ENCODE data around the gene FXYD6.
A peak's percentile ranks its signal among the peaks of the same experiment; 100 is the strongest.

FXYD6 gene

DNA sequence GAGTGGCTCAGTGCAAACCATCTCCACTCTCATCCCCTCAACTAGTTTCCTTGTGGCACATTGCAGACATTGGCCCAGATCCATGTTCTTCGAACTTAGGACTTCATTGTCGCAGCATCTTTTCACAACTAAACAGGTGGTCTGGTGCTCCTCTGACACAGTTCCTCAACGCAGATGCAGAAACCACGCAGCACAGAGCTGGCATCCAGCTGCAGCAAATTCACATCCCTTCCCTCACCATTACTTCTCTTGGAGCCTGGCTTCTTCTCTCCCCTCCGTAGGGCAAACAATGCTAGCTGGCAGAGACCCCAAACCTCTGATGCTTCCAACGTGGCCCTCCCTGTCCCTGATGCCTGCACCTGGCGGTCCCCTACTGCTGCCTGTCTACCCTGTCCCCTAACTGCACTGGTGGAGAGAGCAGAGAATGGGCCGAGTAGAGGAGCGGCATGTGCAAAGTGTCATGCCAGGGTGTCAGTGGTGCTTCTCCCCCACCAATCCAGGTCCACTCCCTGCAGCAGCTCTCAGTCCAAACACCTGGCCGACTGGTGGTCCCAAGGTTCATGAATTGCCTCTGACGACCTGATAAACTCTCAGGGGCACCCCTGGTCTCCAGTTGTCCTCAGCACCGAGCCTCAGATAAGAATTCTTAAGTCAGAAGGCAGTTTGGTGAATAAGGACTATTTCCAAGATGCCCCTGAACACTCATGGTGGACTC, 34.6 kb upstream of the FXYD6 start:
- peaks cover 0 to 16% (median 2%) of the 10 kb centered on the region in 5 donors for H3K27me3 ChIP-seq (ENCODE audit: control insufficient read depth in 5 of 5, insufficient read depth in 4 of 5, low read length in 5 of 5)
- peaks cover 0 to 23% (median 0%) of the 10 kb centered on the region in 5 donors for H3K4me1 ChIP-seq (ENCODE audit: control insufficient read depth in 5 of 5, insufficient read depth in 5 of 5, low read length in 5 of 5)
- no peak overlapping the region for H3K9ac ChIP-seq (ENCODE audit: low read length in 5 of 5)
- H3K36me3 ChIP-seq (ENCODE audit: control insufficient read depth in 5 of 5, insufficient read depth in 5 of 5, low read length in 5 of 5), result no peaks in the 10 kb centered on the region
- no peak overlapping the region for H3K4me3 ChIP-seq (ENCODE audit: low read depth in 1 of 5, low read length in 5 of 5)
- H3K9me3 ChIP-seq (ENCODE audit: control insufficient read depth in 5 of 5, low read length in 5 of 5), result no peaks in the 10 kb centered on the region
- H3K27ac ChIP-seq (ENCODE audit: low read depth, low read length), result no peak overlapping the region

DNA sequence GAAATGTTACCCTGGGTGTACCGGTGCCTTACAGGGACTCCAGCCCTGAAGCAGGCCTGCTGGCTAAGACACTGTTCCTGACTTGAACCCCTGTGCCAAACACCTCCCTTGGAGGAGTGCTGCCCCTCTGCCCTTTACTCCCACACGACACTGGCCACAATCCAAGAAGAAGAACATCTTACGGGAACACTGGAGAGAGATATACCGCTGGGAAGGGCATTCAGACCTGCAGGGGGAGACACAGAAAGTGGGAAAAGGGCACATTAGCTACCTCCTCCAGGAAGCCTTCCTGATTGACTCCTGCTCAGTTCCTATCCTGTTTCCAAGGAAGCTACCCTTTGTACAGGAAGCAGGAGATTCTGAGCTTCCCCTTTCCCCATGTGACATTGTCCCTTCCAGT, 34.1 kb upstream of the FXYD6 start:
- no peaks in the 10 kb centered on the region for H3K36me3 ChIP-seq (ENCODE audit: control insufficient read depth in 5 of 5, insufficient read depth in 5 of 5, low read length in 5 of 5)

DNA sequence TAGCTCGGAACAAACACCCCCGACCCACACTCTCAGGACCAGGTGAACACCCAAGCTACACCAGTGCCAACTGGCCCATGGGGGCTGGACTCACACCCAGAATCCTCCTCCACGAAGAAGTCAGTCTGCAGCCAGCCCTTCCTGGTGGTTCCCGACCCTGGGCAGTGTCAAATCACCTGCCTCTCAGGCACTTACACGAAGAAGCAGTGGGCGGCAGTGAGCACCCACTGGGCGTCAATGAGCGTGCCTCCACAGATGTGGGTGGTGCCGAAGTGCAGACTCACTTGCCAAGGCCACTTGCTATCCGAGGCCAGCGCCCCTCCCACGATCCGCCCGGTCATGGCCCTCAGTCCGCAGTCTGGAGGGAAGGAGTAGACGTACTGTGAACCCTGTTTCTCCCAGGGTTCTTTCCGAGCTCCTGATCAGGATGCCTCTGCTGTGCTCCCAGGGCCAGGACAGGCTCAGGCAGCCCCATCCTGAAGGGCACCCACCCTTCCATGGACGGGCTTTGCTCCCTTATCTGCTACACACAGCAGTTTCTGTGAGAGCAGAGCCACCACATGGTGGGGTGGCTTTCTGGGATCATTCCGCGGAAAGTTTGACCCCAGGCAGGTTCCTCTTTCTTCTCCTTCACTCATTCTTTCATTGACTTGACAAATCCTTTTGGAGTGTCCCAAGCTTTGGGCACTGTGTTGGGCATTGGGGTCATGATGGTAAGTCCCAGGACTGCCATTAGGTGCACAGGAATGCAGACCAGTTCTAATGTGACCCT, 33.3 kb upstream of the FXYD6 start:
- Histone ChIP-seq H3K36me3 (ENCODE audit: control insufficient read depth in 5 of 5, insufficient read depth in 5 of 5, low read length in 5 of 5) (no peaks in the 10 kb centered on the region), H3K9me3 (ENCODE audit: control insufficient read depth in 5 of 5, low read length in 5 of 5) (no peaks in the 10 kb centered on the region), H3K4me1 (ENCODE audit: control insufficient read depth in 5 of 5, insufficient read depth in 5 of 5, low read length in 5 of 5) (peaks cover 0 to 23% (median 0%) of the 10 kb centered on the region in 5 donors), H3K4me3 (ENCODE audit: low read depth in 1 of 5, low read length in 5 of 5) (no peak overlapping the region), H3K27ac (ENCODE audit: low read depth, low read length) (no peak overlapping the region), H3K9ac (ENCODE audit: low read length in 5 of 5) (no peak overlapping the region), H3K27me3 (ENCODE audit: control insufficient read depth in 5 of 5, insufficient read depth in 4 of 5, low read length in 5 of 5) (peaks cover 0 to 16% (median 2%) of the 10 kb centered on the region in 5 donors)

More for the DNA sequence above, 34.1 kb upstream of the FXYD6 start:
- H3K27ac ChIP-seq (ENCODE audit: low read depth, low read length), result no peak overlapping the region
- peaks cover 0 to 16% (median 2%) of the 10 kb centered on the region in 5 donors for H3K27me3 ChIP-seq (ENCODE audit: control insufficient read depth in 5 of 5, insufficient read depth in 4 of 5, low read length in 5 of 5)
- no peaks in the 10 kb centered on the region for H3K9me3 ChIP-seq (ENCODE audit: control insufficient read depth in 5 of 5, low read length in 5 of 5)
- H3K9ac ChIP-seq (ENCODE audit: low read length in 5 of 5), result no peak overlapping the region
- no peak overlapping the region for H3K4me3 ChIP-seq (ENCODE audit: low read depth in 1 of 5, low read length in 5 of 5)
- peaks cover 0 to 23% (median 0%) of the 10 kb centered on the region in 5 donors for H3K4me1 ChIP-seq (ENCODE audit: control insufficient read depth in 5 of 5, insufficient read depth in 5 of 5, low read length in 5 of 5)

DNA sequence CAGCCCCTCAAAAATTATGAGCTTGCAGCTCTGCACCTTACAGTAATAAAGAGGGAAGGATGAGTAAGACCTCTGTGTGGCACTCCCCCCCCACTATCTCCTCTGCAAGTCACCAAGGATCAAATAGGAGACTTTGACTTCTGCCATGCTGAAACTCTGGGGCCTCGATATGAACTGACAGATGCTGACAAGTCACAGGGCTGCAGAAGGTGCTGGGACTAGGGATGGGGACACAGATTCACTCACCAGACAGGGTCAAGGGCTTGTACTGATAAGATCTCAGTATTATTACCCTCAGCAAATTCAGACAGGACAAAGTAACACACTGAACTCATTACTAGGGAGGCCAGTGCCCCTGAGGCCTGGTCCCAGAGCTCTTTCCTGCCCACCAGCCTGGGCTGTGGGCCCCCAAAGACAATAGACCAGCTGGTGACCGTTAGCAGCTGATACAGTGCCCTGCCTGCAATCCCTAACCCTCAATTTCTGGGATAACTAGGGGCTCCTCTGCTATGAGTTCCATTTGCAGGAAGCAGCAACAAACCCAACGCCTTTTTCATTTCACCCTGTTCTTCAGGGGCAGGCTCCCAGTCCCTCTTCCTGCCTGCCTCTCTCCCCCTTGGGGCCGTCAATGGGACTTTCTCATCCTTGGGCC, 32.6 kb upstream of the FXYD6 start:
- Histone ChIP-seq H3K9ac (ENCODE audit: low read length in 5 of 5) (no peak overlapping the region), H3K4me1 (ENCODE audit: control insufficient read depth in 5 of 5, insufficient read depth in 5 of 5, low read length in 5 of 5) (peaks cover 0 to 23% (median 0%) of the 10 kb centered on the region in 5 donors), H3K27me3 (ENCODE audit: control insufficient read depth in 5 of 5, insufficient read depth in 4 of 5, low read length in 5 of 5) (peaks cover 0 to 16% (median 2%) of the 10 kb centered on the region in 5 donors), H3K9me3 (ENCODE audit: control insufficient read depth in 5 of 5, low read length in 5 of 5) (no peaks in the 10 kb centered on the region), H3K4me3 (ENCODE audit: low read depth in 1 of 5, low read length in 5 of 5) (no peak overlapping the region), H3K36me3 (ENCODE audit: control insufficient read depth in 5 of 5, insufficient read depth in 5 of 5, low read length in 5 of 5) (no peaks in the 10 kb centered on the region), H3K27ac (ENCODE audit: low read depth, low read length) (no peak overlapping the region)

DNA sequence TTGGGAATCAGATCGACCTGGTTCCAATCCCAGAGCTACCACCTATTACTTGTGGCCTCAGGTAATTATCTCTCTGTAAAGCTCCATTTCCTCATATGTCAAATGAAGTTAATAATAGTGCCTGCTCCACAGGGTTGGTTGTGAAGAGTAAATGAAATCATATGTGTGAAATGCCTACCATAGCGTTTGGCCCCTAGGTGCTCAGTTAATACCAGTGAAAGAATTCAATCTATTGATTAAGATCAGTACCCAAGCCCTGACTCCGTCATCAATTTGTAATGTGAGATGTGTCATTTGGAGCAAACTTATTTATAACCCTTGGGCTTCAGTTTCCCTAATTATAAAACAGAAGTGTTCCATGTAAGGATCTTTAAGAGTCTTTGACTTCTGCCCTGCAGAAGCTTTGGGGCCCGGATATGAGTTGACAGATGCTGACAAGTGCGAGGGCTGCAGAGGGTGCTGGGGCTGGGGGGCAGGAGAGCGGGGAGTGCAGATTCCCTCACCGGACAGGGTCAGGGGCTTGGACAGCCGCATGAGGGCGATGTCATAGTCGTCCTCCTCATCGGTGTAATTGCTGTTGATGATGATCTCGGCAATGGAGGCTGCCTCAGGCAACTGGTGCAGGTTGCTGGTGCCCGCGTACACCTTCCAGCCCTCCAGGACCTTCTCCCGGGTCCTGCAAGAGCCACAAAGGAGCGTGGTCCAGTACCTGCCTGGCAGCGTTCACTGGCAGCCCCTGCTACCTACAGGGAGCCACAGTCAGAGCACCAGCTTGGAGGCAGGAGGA, 31.8 kb upstream of the FXYD6 start:
- Histone ChIP-seq H3K4me1 (ENCODE audit: control insufficient read depth in 5 of 5, insufficient read depth in 5 of 5, low read length in 5 of 5) (peaks cover 0 to 23% (median 0%) of the 10 kb centered on the region in 5 donors), H3K4me3 (ENCODE audit: low read depth in 1 of 5, low read length in 5 of 5) (no peak overlapping the region), H3K9me3 (ENCODE audit: control insufficient read depth in 5 of 5, low read length in 5 of 5) (no peaks in the 10 kb centered on the region), H3K27me3 (ENCODE audit: control insufficient read depth in 5 of 5, insufficient read depth in 4 of 5, low read length in 5 of 5) (peaks cover 0 to 16% (median 2%) of the 10 kb centered on the region in 5 donors), H3K36me3 (ENCODE audit: control insufficient read depth in 5 of 5, insufficient read depth in 5 of 5, low read length in 5 of 5) (no peaks in the 10 kb centered on the region), H3K9ac (ENCODE audit: low read length in 5 of 5) (no peak overlapping the region), H3K27ac (ENCODE audit: low read depth, low read length) (peak overlapping the region; percentile 17)

DNA sequence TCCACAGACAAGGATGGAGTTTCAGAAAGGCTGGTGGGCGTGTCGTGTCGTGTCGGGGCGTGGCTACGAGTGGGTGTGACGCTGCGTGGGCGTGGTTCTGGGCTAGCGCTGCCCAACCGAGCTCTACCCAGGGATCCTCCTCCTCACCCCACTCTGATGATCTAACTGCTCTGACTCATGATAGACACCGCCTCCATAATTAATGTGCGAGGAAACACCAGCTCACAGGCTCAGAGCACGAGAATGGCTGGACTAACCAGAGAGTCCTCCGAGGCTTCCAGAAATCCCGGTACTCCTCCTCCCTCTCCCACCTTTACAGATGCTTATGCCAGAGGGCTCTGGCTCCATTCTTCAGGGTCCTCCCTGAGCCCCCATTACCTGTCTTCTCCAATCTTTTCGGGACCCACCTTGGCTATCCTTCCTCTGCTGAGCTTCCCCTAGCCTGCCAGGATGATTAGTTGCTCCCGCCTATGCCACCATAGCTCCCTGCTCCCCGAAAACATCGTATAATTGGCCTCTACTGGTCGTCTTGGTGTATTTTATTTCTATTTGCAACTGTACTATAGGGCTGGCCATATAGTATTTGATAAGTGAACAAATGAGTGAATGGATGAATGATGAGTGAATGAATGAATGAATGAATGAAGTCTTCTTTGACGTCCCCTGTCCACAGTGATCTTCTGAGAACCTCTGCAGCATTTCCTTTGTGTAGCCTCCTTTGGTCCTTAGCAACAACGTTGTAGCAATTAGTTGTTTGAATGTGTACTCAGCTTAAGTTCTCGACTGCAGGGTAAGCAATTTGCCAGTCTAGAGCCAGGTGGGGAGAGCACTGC, 31.0 kb upstream of the FXYD6 start:
- no peaks in the 10 kb centered on the region for H3K9me3 ChIP-seq (ENCODE audit: control insufficient read depth in 5 of 5, low read length in 5 of 5)
- H3K27ac ChIP-seq (ENCODE audit: low read depth, low read length), result peak overlapping the region; percentile 17
- H3K36me3 ChIP-seq (ENCODE audit: control insufficient read depth in 5 of 5, insufficient read depth in 5 of 5, low read length in 5 of 5), result no peaks in the 10 kb centered on the region
- H3K9ac ChIP-seq (ENCODE audit: low read length in 5 of 5), result no peak overlapping the region
- H3K27me3 ChIP-seq (ENCODE audit: control insufficient read depth in 5 of 5, insufficient read depth in 4 of 5, low read length in 5 of 5), result peaks cover 0 to 13% (median 2%) of the 10 kb centered on the region in 5 donors
- peak overlapping the region in 1 of 5 donors; percentile 27 for H3K4me3 ChIP-seq (ENCODE audit: low read depth in 1 of 5, low read length in 5 of 5)
- H3K4me1 ChIP-seq (ENCODE audit: control insufficient read depth in 5 of 5, insufficient read depth in 5 of 5, low read length in 5 of 5), result peaks cover 0 to 23% (median 0%) of the 10 kb centered on the region in 5 donors

DNA sequence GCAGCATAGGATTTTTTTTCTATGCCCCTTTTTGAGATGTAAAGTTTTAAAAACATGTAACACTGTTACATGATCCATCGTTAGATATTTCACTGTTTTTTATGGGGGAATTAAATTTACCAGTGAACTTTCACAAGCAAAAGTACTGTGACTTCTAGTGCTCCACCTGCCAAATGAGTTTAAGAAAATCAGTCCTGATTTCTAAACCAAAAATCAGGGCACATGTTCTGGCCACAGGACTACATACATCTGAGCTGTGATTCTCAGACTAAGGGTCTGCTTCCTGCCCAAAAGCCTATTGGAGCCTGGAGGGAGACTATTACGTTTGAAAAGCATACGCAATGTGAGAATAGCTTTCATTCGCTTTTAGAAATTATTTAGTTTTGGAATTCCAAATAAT, 30.3 kb upstream of the FXYD6 start:
- Histone ChIP-seq H3K36me3 (ENCODE audit: control insufficient read depth in 5 of 5, insufficient read depth in 5 of 5, low read length in 5 of 5) (no peaks in the 10 kb centered on the region), H3K9me3 (ENCODE audit: control insufficient read depth in 5 of 5, low read length in 5 of 5) (no peaks in the 10 kb centered on the region), H3K9ac (ENCODE audit: low read length in 5 of 5) (no peak overlapping the region), H3K4me3 (ENCODE audit: low read depth in 1 of 5, low read length in 5 of 5) (no peak overlapping the region), H3K27me3 (ENCODE audit: control insufficient read depth in 5 of 5, insufficient read depth in 4 of 5, low read length in 5 of 5) (peaks cover 0 to 13% (median under 1%) of the 10 kb centered on the region in 5 donors), H3K27ac (ENCODE audit: low read depth, low read length) (no peak overlapping the region), H3K4me1 (ENCODE audit: control insufficient read depth in 5 of 5, insufficient read depth in 5 of 5, low read length in 5 of 5) (peaks cover 0 to 23% (median 0%) of the 10 kb centered on the region in 5 donors)

DNA sequence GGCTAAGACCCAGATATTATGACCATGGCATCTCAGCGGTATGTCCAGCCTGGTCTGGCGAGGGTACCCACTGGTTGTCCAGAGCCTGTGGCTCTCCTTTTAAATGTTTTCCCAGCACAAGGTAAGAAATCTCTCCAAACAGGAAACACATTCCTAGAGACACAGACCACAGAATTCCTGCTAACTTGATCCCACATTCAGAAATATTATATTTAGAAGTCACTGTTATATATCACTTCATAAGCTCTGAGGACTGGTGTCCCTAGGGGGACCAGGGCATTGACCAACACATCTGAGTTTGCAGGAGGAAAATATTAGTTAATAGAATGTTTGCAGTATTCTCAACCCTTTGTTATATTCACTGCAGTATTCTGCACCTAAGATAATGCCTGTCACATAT, 29.7 kb upstream of the FXYD6 start:
- Histone ChIP-seq H3K4me1 (ENCODE audit: control insufficient read depth in 5 of 5, insufficient read depth in 5 of 5, low read length in 5 of 5) (peaks cover 0 to 23% (median 0%) of the 10 kb centered on the region in 5 donors), H3K9me3 (ENCODE audit: control insufficient read depth in 5 of 5, low read length in 5 of 5) (no peaks in the 10 kb centered on the region), H3K36me3 (ENCODE audit: control insufficient read depth in 5 of 5, insufficient read depth in 5 of 5, low read length in 5 of 5) (no peaks in the 10 kb centered on the region), H3K9ac (ENCODE audit: low read length in 5 of 5) (no peak overlapping the region), H3K27ac (ENCODE audit: low read depth, low read length) (no peak overlapping the region), H3K27me3 (ENCODE audit: control insufficient read depth in 5 of 5, insufficient read depth in 4 of 5, low read length in 5 of 5) (peaks cover 0 to 12% (median 0%) of the 10 kb centered on the region in 5 donors), H3K4me3 (ENCODE audit: low read depth in 1 of 5, low read length in 5 of 5) (no peak overlapping the region)

DNA sequence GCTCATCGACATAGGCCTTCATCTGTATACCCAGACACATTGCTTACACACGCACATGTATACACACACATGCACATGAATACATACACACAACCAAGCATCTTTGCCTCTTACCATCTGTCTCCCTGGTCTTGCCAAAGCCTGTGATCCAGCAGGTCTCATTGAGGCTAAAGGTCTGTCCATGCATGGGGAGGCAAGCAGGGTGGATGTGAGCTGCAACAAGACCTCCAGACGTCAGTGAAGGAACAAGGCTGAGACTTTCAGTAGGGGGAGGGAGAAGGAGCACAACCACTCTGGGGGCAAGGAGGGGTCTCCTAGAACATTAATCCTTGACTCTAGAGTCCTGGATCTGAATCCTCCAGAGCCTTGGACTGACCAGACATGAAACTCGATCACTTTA, 29.1 kb upstream of the FXYD6 start:
- peaks cover 0 to 20% (median 0%) of the 10 kb centered on the region in 5 donors for H3K4me1 ChIP-seq (ENCODE audit: control insufficient read depth in 5 of 5, insufficient read depth in 5 of 5, low read length in 5 of 5)
- no peak overlapping the region for H3K27ac ChIP-seq (ENCODE audit: low read depth, low read length)
- no peak overlapping the region for H3K4me3 ChIP-seq (ENCODE audit: low read depth in 1 of 5, low read length in 5 of 5)
- H3K9me3 ChIP-seq (ENCODE audit: control insufficient read depth in 5 of 5, low read length in 5 of 5), result no peaks in the 10 kb centered on the region
- H3K36me3 ChIP-seq (ENCODE audit: control insufficient read depth in 5 of 5, insufficient read depth in 5 of 5, low read length in 5 of 5), result no peaks in the 10 kb centered on the region
- H3K27me3 ChIP-seq (ENCODE audit: control insufficient read depth in 5 of 5, insufficient read depth in 4 of 5, low read length in 5 of 5), result peaks cover 0 to 8% (median 0%) of the 10 kb centered on the region in 5 donors
- no peak overlapping the region for H3K9ac ChIP-seq (ENCODE audit: low read length in 5 of 5)
